ENCODE data around the gene DYNLL2.

GRCh38 chr17:58110012-58110411, 26.8 kb downstream of the DYNLL2 start:
- TF ChIP-seq, protein P1, sequence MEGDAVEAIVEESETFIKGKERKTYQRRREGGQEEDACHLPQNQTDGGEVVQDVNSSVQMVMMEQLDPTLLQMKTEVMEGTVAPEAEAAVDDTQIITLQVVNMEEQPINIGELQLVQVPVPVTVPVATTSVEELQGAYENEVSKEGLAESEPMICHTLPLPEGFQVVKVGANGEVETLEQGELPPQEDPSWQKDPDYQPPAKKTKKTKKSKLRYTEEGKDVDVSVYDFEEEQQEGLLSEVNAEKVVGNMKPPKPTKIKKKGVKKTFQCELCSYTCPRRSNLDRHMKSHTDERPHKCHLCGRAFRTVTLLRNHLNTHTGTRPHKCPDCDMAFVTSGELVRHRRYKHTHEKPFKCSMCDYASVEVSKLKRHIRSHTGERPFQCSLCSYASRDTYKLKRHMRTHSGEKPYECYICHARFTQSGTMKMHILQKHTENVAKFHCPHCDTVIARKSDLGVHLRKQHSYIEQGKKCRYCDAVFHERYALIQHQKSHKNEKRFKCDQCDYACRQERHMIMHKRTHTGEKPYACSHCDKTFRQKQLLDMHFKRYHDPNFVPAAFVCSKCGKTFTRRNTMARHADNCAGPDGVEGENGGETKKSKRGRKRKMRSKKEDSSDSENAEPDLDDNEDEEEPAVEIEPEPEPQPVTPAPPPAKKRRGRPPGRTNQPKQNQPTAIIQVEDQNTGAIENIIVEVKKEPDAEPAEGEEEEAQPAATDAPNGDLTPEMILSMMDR (IDR thresholded peaks at IDR 0.05), result no peak
- no peak for TF ChIP-seq POLR2A (IDR thresholded peaks at IDR 0.05)
- no peak for TF ChIP-seq EP300 (IDR thresholded peaks at IDR 0.05)

All from ovary (tissue), 3 donors.